ENCODE results near the gene ALKBH8.
"Not testable (repeated sequence)": the region's sequence is repeated elsewhere in the genome, so short reads cannot be mapped to it uniquely, and the experiment has no call there.

Gene ALKBH8

GRCh38 chr11:107545101-107545514, 20.4 kb downstream of the ALKBH8 start:
- no peak for DNase-seq
- H3K27me3 ChIP-seq = no peaks in the 10 kb centered on the region
- H3K4me3 ChIP-seq (ENCODE audit: low read depth, low read length) = no peak overlapping the region
- H3K36me3 ChIP-seq = 0 out of 2 replicates have a peak, but pooled peaks cover 3% of the 10 kb centered on the region
- no peaks in the 10 kb centered on the region for H3K9me3 ChIP-seq
- no peak for TF ChIP-seq CTCF (IDR thresholded peaks at IDR 0.05; ENCODE audit: low read depth, low read length)
- H3K4me1 ChIP-seq = no peaks in the 10 kb centered on the region; the same call in 1 of the 2 replicates

DNA sequence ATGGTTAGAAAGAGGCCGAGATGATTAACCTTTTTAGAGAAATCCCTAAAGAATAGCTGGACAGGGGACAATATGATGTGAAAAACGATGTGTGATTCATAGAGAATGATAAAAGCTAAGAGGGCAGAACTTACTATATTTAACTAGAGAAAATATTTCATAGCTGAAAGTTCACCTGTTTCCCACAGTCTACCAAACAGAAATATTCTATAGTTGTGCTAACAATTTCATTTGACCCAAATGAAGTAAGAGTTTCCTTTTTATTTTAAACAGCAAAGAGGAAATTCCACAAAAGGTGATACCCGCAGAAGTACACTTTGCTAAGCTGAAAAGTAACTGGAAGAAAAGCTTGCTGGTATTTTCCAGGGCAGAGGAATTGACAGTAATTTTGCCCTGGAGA, 26.7 kb downstream of the ALKBH8 start:
- Histone ChIP-seq H3K36me3 (peaks cover 5% of the 10 kb centered on the region; the same call in 1 of the 2 replicates), H3K4me1 (no peaks in the 10 kb centered on the region), H3K27me3 (no peaks in the 10 kb centered on the region), H3K4me3 (ENCODE audit: low read depth, low read length) (no peak overlapping the region), H3K9me3 (no peaks in the 10 kb centered on the region; the same call in 1 of the 2 replicates)
- no peak for DNase-seq
- TF ChIP-seq CTCF (IDR thresholded peaks at IDR 0.05; ENCODE audit: low read depth, low read length) = no peak

- Histone ChIP-seq H3K36me3 (peaks cover 5% of the 10 kb centered on the region; the same call in 1 of the 2 replicates), H3K9me3 (no peaks in the 10 kb centered on the region; the same call in 1 of the 2 replicates), H3K4me1 (no peaks in the 10 kb centered on the region), H3K4me3 (ENCODE audit: low read depth, low read length) (no peak overlapping the region), H3K27me3 (no peaks in the 10 kb centered on the region)
- DNase-seq = no peak
- no peak for TF ChIP-seq CTCF (IDR thresholded peaks at IDR 0.05; ENCODE audit: low read depth, low read length)
Observed at GRCh38 chr11:107538239-107538638, 27.3 kb downstream of the ALKBH8 start.

GRCh38 chr11:107537155-107537554, 28.4 kb downstream of the ALKBH8 start:
- H3K4me3 ChIP-seq (ENCODE audit: low read depth, low read length); H3K27me3 ChIP-seq; H3K4me1 ChIP-seq; H3K9me3 ChIP-seq; DNase-seq; H3K36me3 ChIP-seq: not testable (repeated sequence)

GRCh38 chr11:107526197-107526596, 39.3 kb downstream of the ALKBH8 start:
- Histone ChIP-seq H3K4me1 (no peaks in the 10 kb centered on the region), H3K9me3 (no peaks in the 10 kb centered on the region), H3K36me3 (no peaks in the 10 kb centered on the region; the same call in 1 of the 2 replicates), H3K27me3 (no peaks in the 10 kb centered on the region), H3K4me3 (ENCODE audit: low read depth, low read length) (no peak overlapping the region)
- no peak for DNase-seq
- no peak for TF ChIP-seq CTCF (IDR thresholded peaks at IDR 0.05; ENCODE audit: low read depth, low read length)

GRCh38 chr11:107508858-107509244, 56.7 kb downstream of the ALKBH8 start:
- Histone ChIP-seq H3K4me3 (ENCODE audit: low read depth, low read length) (no peak overlapping the region), H3K4me1 (no peaks in the 10 kb centered on the region), H3K36me3 (peaks cover 15% of the 10 kb centered on the region), H3K9me3 (no peaks in the 10 kb centered on the region), H3K27me3 (no peaks in the 10 kb centered on the region)
- no peak for DNase-seq
- TF ChIP-seq CTCF (IDR thresholded peaks at IDR 0.05; ENCODE audit: low read depth, low read length) = no peak

Data from BE2C (cell line).